ENCODE results near the gene NBDY.

DNA sequence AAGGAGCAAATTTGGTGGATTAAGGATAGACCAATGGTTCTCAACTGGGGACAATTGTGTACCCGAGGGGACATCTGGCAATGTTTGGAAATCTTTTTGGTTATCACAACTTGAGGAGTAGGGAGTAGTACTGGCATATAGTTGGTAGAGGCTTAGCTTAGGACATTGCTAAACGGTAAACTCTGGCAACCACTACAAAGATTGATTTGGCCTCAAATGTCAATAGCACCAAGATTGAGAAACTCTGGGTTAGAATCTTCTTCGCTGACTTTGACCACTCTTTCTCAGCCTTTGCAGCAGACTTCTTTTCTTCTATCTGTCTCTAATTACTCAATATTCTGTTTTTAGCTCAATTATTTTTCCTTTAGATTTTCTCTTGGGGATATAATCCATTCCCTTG lies 1.5 kb upstream of the NBDY start:
- TF ChIP-seq BHLHE40 (IDR thresholded peaks at IDR 0.05; ENCODE audit: borderline replicate concordance) = no peak
- no peak for TF ChIP-seq SUZ12 (IDR thresholded peaks at IDR 0.05)
- no peak for TF ChIP-seq ARNT (IDR thresholded peaks at IDR 0.05)
- no peak for TF ChIP-seq SP1 (IDR thresholded peaks at IDR 0.05)
- no peak for TF ChIP-seq NFRKB (IDR thresholded peaks at IDR 0.05)

All from HEK293T (cell line).